DOHH2 (cell line): ENCODE measurements around the gene GRIA3.

ENCODE experiments used
- H3F3A ChIP-seq: fragments of 200-600 bp; sonication (generic), shearing (Covaris generic); 2 replicates; pipeline ENCODE4 v1.6.0; 2016; ENCODE audit warnings: antibody characterized with exemption, mild to moderate bottlenecking; ENCODE audit not compliant: control insufficient read depth, insufficient read depth
- H3K27ac ChIP-seq: fragments of 200-600 bp; sonication (generic); 2 replicates; pipeline ENCODE4 v1.5.1; 2014; ENCODE audit warnings: low read depth, mild to moderate bottlenecking, low read length, moderate library complexity
- H3K27me3 ChIP-seq: fragments of 200-600 bp; sonication (generic); 2 replicates; pipeline ENCODE4 v1.6.1; 2014; ENCODE audit warnings: mild to moderate bottlenecking, low read length, mixed read lengths; ENCODE audit not compliant: control insufficient read depth
- H3K36me3 ChIP-seq: fragments of 200-600 bp; sonication (generic); 2 replicates; pipeline ENCODE4 v1.6.1; 2014; ENCODE audit warnings: mild to moderate bottlenecking, low read length, moderate library complexity, mixed read lengths; ENCODE audit not compliant: control insufficient read depth
- H3K4me1 ChIP-seq: fragments of 200-600 bp; sonication (generic); 2 replicates; pipeline ENCODE4 v1.6.1; 2014; ENCODE audit warnings: mild to moderate bottlenecking, low read length, mixed read lengths; ENCODE audit not compliant: control insufficient read depth
- H3K4me2 ChIP-seq: fragments of 200-600 bp; sonication (generic); 2 replicates; pipeline ENCODE4 v1.6.0; 2014; ENCODE audit warnings: mild to moderate bottlenecking, low read length, moderate library complexity
- H3K4me3 ChIP-seq: fragments of 200-600 bp; sonication (generic); 2 replicates; pipeline ENCODE4 v1.5.1; 2014; ENCODE audit warnings: mild to moderate bottlenecking, low read length, mixed read lengths
- H3K79me2 ChIP-seq: fragments of 200-600 bp; sonication (generic); 2 replicates; pipeline ENCODE4 v1.6.1; 2014; ENCODE audit warnings: mild to moderate bottlenecking, low read length, mixed read lengths; ENCODE audit not compliant: control insufficient read depth
- H3K9me2 ChIP-seq: fragments of 200-600 bp; sonication (generic); replicated peaks from 2 replicates; pipeline ENCODE4 v1.6.1; 2014; ENCODE audit warnings: mild to moderate bottlenecking, low read length, mixed read lengths; ENCODE audit not compliant: control insufficient read depth
- H3K9me3 ChIP-seq: fragments of 200-600 bp; sonication (generic); 2 replicates; pipeline ENCODE4 v1.6.1; 2014; ENCODE audit warnings: antibody characterized with exemption, low read length, mixed read lengths; ENCODE audit not compliant: control insufficient read depth, insufficient read depth
- H4K20me1 ChIP-seq: fragments of 200-600 bp; sonication (generic); 2 replicates; pipeline ENCODE4 v1.6.0; 2014; ENCODE audit warnings: low read depth, mild to moderate bottlenecking, antibody characterized with exemption, low read length, moderate library complexity; ENCODE audit not compliant: control insufficient read depth, insufficient read depth
- EZH2phosphoT487 ChIP-seq: fragments of 200-600 bp; sonication (generic); IDR thresholded peaks from 2 replicates; pipeline ENCODE4 v1.6.1; 2017; ENCODE audit warnings: borderline replicate concordance, mild to moderate bottlenecking, antibody characterized with exemption, low read length, moderate library complexity, mixed read lengths
- TF ChIP-seq, protein P1 (sequence below): fragments of 200-600 bp; sonication (generic); IDR thresholded peaks from one replicate; pipeline ENCODE4 v1.5.1; 2014; ENCODE audit warnings: antibody characterized with exemption, mild to moderate bottlenecking, low read depth, low read length; ENCODE audit not compliant: poor library complexity, severe bottlenecking

Gene GRIA3

DNA sequence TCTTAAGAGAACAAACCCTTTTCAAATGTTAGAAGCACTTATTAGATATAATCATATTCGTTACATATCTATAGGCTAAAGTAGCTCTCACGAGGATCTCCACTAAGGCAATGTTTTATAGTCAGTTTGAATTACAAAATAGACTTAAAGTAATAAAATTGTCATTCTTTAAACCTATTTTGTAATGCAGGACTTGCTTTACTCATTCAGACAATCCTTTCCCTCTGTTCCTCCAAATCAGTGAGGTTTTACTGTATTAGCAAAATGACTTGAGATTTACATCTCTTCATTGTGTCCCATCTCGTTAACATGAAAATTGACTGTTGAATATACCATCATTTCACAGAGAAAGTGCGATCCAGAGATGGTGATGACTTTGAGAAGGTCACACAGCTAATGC lies 284.4 kb downstream of the GRIA3 start:
- Histone ChIP-seq H3F3A (no peaks in the 10 kb centered on the region), H4K20me1 (no peaks in the 10 kb centered on the region), H3K9me3 (no peaks in the 10 kb centered on the region), H3K36me3 (no peaks in the 10 kb centered on the region), H3K4me2 (no peak overlapping the region), H3K27ac (no peak overlapping the region), H3K27me3 (no peaks in the 10 kb centered on the region), H3K4me1 (no peaks in the 10 kb centered on the region), H3K4me3 (no peak overlapping the region), H3K79me2 (no peaks in the 10 kb centered on the region), H3K9me2 (no peaks in the 10 kb centered on the region)
- TF ChIP-seq, protein P1, sequence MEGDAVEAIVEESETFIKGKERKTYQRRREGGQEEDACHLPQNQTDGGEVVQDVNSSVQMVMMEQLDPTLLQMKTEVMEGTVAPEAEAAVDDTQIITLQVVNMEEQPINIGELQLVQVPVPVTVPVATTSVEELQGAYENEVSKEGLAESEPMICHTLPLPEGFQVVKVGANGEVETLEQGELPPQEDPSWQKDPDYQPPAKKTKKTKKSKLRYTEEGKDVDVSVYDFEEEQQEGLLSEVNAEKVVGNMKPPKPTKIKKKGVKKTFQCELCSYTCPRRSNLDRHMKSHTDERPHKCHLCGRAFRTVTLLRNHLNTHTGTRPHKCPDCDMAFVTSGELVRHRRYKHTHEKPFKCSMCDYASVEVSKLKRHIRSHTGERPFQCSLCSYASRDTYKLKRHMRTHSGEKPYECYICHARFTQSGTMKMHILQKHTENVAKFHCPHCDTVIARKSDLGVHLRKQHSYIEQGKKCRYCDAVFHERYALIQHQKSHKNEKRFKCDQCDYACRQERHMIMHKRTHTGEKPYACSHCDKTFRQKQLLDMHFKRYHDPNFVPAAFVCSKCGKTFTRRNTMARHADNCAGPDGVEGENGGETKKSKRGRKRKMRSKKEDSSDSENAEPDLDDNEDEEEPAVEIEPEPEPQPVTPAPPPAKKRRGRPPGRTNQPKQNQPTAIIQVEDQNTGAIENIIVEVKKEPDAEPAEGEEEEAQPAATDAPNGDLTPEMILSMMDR, result no peak
- TF ChIP-seq EZH2phosphoT487, result no peak

DNA sequence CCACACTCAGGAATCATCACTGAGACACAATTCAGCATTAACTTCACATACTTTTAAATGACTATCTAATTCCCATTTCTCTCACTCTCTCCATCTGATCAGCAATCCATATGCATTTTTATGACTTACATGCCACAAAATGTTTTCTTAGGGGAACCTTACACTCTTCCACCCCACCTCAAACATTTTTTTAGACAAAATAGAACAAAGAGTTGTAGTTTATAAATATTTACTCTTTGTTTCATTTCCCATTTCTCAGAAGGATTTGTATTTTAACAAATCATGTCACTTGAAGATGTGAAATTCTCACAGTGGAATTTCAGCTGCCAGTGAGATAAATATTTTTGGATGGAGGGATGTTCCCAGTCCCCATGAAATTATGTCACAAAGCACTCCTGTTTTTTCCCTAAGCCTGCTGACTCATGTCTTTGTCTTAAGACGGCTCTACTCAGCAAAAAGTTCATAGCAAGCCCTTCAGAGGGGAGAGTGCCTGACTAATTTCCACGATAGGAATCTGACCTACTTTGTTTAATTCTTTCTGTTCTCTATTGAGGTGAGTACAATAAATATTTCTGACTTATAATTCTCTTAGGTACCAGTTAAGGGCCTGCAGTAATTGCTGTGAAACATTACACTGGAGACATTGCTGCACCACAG lies 291.1 kb downstream of the GRIA3 start:
- TF ChIP-seq EZH2phosphoT487, result no peak
- TF ChIP-seq, protein P1, result no peak
- H3K27me3 ChIP-seq, result no peaks in the 10 kb centered on the region

DNA sequence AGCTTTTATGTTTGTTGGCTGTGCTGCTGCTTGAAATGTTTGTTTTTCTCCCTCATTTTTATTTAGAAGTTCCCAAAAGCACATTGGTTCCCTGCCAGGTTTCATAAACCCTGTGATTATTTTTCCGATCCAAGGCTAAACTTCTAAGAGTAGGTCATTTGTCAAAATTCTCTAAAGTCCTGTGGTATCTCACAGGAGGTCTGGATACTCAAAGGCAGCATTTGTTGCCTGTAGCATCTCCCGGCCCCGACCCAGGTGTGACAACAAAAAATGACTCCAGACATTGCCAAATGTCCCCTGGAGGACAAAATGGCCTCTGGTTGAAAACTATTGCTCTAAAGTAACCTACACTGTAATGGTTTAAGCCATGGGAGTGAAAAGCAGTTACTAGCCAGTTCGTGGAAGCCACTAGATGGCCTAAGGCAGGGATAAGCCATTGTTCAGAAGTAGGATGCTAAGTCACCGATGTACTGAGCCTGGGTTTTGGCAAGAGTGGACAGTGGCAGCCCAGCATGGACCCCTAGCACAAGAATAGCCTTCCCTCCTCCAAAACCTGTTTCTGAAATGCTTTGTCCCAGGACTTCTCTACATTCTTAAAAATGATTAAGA lies 292.6 kb downstream of the GRIA3 start:
- no peak for TF ChIP-seq EZH2phosphoT487
- TF ChIP-seq, protein P1, result no peak
- Histone ChIP-seq H3K4me1 (no peaks in the 10 kb centered on the region), H3K27me3 (no peaks in the 10 kb centered on the region), H3K9me2 (no peaks in the 10 kb centered on the region), H3K4me2 (no peak overlapping the region), H3K4me3 (no peak overlapping the region), H3K27ac (no peak overlapping the region), H3K79me2 (no peaks in the 10 kb centered on the region), H3F3A (no peaks in the 10 kb centered on the region), H3K9me3 (no peaks in the 10 kb centered on the region), H4K20me1 (no peaks in the 10 kb centered on the region), H3K36me3 (no peaks in the 10 kb centered on the region)

More for the DNA sequence above, 291.1 kb downstream of the GRIA3 start:
- Histone ChIP-seq H4K20me1 (no peaks in the 10 kb centered on the region), H3K27ac (no peak overlapping the region), H3K4me1 (no peaks in the 10 kb centered on the region), H3K9me3 (no peaks in the 10 kb centered on the region), H3K79me2 (no peaks in the 10 kb centered on the region), H3K36me3 (no peaks in the 10 kb centered on the region), H3K9me2 (no peaks in the 10 kb centered on the region), H3K4me2 (no peak overlapping the region), H3F3A (no peaks in the 10 kb centered on the region), H3K4me3 (no peak overlapping the region)
